WTC11 (cell line): ENCODE measurements around the gene SIX2. TPM values are rescaled to one million over a fixed set of nuclear protein-coding genes. Genes with fewer than 3 reads are reported as not detected.

Experiments used
- ATAC-seq: fragments of 200-7000 bp; cut with Tn5 transposase; 2 replicates; pipeline ENCODE4 v1.10.0; 2021; ENCODE audit warnings: mild to moderate bottlenecking, moderate library complexity
- CTCF ChIA-PET: fragments of 300-600 bp; sonication (Branson Sonifier 250); formaldehyde crosslinking; loops from one replicate; lab custom pipeline; 2021; ENCODE audit warnings: antibody characterized with exemption; lab: Charles Lee
- POLR2A ChIA-PET: fragments of 350-600 bp; sonication (Branson Sonifier 250); formaldehyde crosslinking; loops from one replicate; lab custom pipeline; 2021; ENCODE audit warnings: antibody characterized with exemption; lab: Charles Lee
- DNase-seq: peaks from one replicate; pipeline ENCODE4 v3.0.0; 2021; ENCODE audit warnings: low spot score
- H3K27ac Mint-ChIP-seq: 2 replicates; pipeline ENCODE4 v1.8.0; 2021; ENCODE audit warnings: mixed read lengths
- H3K27me3 Mint-ChIP-seq: 2 replicates; pipeline ENCODE4 v1.8.0; 2021; ENCODE audit warnings: low read depth, mild to moderate bottlenecking, moderate library complexity, mixed read lengths
- H3K36me3 Mint-ChIP-seq: 2 replicates; pipeline ENCODE4 v1.8.0; 2021; ENCODE audit warnings: mixed read lengths
- H3K4me1 Mint-ChIP-seq: 2 replicates; pipeline ENCODE4 v1.8.0; 2022; ENCODE audit warnings: mixed read lengths
- H3K4me3 Mint-ChIP-seq: 2 replicates; pipeline ENCODE4 v1.8.0; 2021; ENCODE audit warnings: mild to moderate bottlenecking, moderate library complexity, mixed read lengths
- H3K9me3 Mint-ChIP-seq: 2 replicates; pipeline ENCODE4 v1.8.0; 2021; ENCODE audit warnings: mixed read lengths
- ATF1 ChIP-seq: sonication (generic); formaldehyde crosslinking; IDR thresholded peaks from 2 replicates; pipeline ENCODE4 v1.8.1; 2023; ENCODE audit warnings: mild to moderate bottlenecking, moderate library complexity, missing genetic modification reagents
- ATF2 ChIP-seq: sonication (generic); formaldehyde crosslinking; IDR thresholded peaks from 2 replicates; pipeline ENCODE4 v1.8.1; 2022; ENCODE audit warnings: low read depth, missing genetic modification reagents, borderline replicate concordance
- CREB1 ChIP-seq: sonication (generic); formaldehyde crosslinking; IDR thresholded peaks from 2 replicates; pipeline ENCODE4 v1.8.0; 2023; ENCODE audit warnings: mild to moderate bottlenecking, missing genetic modification reagents
- E2F1 ChIP-seq: sonication (generic); formaldehyde crosslinking; IDR thresholded peaks from 2 replicates; pipeline ENCODE4 v1.8.0; 2022; ENCODE audit warnings: mild to moderate bottlenecking, missing genetic modification reagents
- FOXJ3 ChIP-seq: sonication (generic); formaldehyde crosslinking; IDR thresholded peaks from 2 replicates; pipeline ENCODE4 v1.9.0; 2021; ENCODE audit warnings: missing genetic modification reagents, mild to moderate bottlenecking, borderline replicate concordance
- FOXP4 ChIP-seq: sonication (generic); formaldehyde crosslinking; IDR thresholded peaks from 2 replicates; pipeline ENCODE4 v1.8.0; 2022; ENCODE audit warnings: mild to moderate bottlenecking, missing genetic modification reagents
- HMGA2 ChIP-seq: fragments of 250-450 bp; sonication (Bioruptor Pico); IDR thresholded peaks from 2 replicates; pipeline ENCODE4 v1.4.0; 2021; ENCODE audit warnings: mild to moderate bottlenecking, moderate library complexity
- JAZF1 ChIP-seq: fragments of 250-450 bp; sonication (Bioruptor Pico); IDR thresholded peaks from 2 replicates; pipeline ENCODE4 v1.9.0; 2021; ENCODE audit warnings: moderate library complexity, mild to moderate bottlenecking, inconsistent platforms
- NR2C2 ChIP-seq: sonication (generic); formaldehyde crosslinking; IDR thresholded peaks from 2 replicates; pipeline ENCODE4 v1.8.0; 2022; ENCODE audit warnings: mild to moderate bottlenecking, missing genetic modification reagents
- NR3C1 ChIP-seq: sonication (generic); formaldehyde crosslinking; conservative IDR thresholded peaks from 2 replicates; pipeline ENCODE4 v1.8.1; 2023; ENCODE audit warnings: low read depth, mild to moderate bottlenecking, missing genetic modification reagents
- OVOL2 ChIP-seq: fragments of 250-450 bp; sonication (Bioruptor Pico); IDR thresholded peaks from 2 replicates; pipeline ENCODE4 v1.9.0; 2021; ENCODE audit warnings: mild to moderate bottlenecking, borderline replicate concordance
- PRDM15 ChIP-seq: sonication (generic); formaldehyde crosslinking; IDR thresholded peaks from 2 replicates; pipeline ENCODE4 v1.8.0; 2022; ENCODE audit warnings: missing genetic modification reagents
- PRRX2 ChIP-seq: fragments of 250-450 bp; sonication (Bioruptor Pico); IDR thresholded peaks from 2 replicates; pipeline ENCODE4 v1.8.0; 2021; ENCODE audit warnings: mild to moderate bottlenecking
- SMAD3 ChIP-seq: sonication (generic); formaldehyde crosslinking; IDR thresholded peaks from 2 replicates; pipeline ENCODE4 v1.8.0; 2022; ENCODE audit warnings: missing genetic modification reagents, mild to moderate bottlenecking, borderline replicate concordance
- TCF7 ChIP-seq: sonication (generic); formaldehyde crosslinking; IDR thresholded peaks from 2 replicates; pipeline ENCODE4 v1.8.0; 2022; ENCODE audit warnings: mild to moderate bottlenecking, low read depth, missing genetic modification reagents, moderate library complexity
- USF2 ChIP-seq: sonication (generic); formaldehyde crosslinking; IDR thresholded peaks from 2 replicates; pipeline ENCODE4 v1.8.1; 2023; ENCODE audit warnings: mild to moderate bottlenecking, missing genetic modification reagents, moderate library complexity
- ZBTB43 ChIP-seq: sonication (generic); formaldehyde crosslinking; IDR thresholded peaks from 2 replicates; pipeline ENCODE4 v1.8.1; 2023; ENCODE audit warnings: mild to moderate bottlenecking, missing genetic modification reagents
- ZNF219 ChIP-seq: sonication (generic); formaldehyde crosslinking; IDR thresholded peaks from 2 replicates; pipeline ENCODE4 v1.8.0; 2023; ENCODE audit warnings: missing genetic modification reagents, mild to moderate bottlenecking, borderline replicate concordance
- ZNF416 ChIP-seq: fragments of 250-450 bp; sonication (Bioruptor Pico); IDR thresholded peaks from 2 replicates; pipeline ENCODE4 v1.9.0; 2021; ENCODE audit warnings: mild to moderate bottlenecking, inconsistent platforms
- ZNF425 ChIP-seq: fragments of 250-450 bp; sonication (Bioruptor Pico); conservative IDR thresholded peaks from 2 replicates; pipeline ENCODE4 v1.9.0; 2021; ENCODE audit warnings: mild to moderate bottlenecking
- ZNF671 ChIP-seq: fragments of 250-450 bp; sonication (Bioruptor Pico); IDR thresholded peaks from 2 replicates; pipeline ENCODE4 v1.8.0; 2021; ENCODE audit warnings: mild to moderate bottlenecking
- total RNA-seq: library from RNA; stranded (reverse); gene quantifications from 3 replicates; pipeline ENCODE4 v1.2.3, GENCODE V29; 2021

The SIX2 gene
- total RNA-seq, 1 experiment from 2014 or later, result 1.7 TPM

GRCh38 chr2:45003579-45004551 is 5.4 kb downstream of the SIX2 start:
- H3K36me3 Mint-ChIP-seq, result 0 out of 2 replicates have a peak, but pooled peaks cover 2% of the 10 kb centered on the region
- H3K9me3 Mint-ChIP-seq, result no peaks in the 10 kb centered on the region
- no peak overlapping the region for H3K27ac Mint-ChIP-seq
- peak overlapping the region; percentile 73 for H3K4me3 Mint-ChIP-seq
- H3K27me3 Mint-ChIP-seq, result peaks cover 100% of the 10 kb centered on the region
- POLR2A ChIA-PET, result no interaction called here
- ATAC-seq (no peak), DNase-seq (no peak)
- H3K4me1 Mint-ChIP-seq, result peaks cover 52% of the 10 kb centered on the region
- CTCF ChIA-PET, result interaction anchor here (0.6 to 9.1 kb wide), 8 partner anchors 8 to 187 kb away, joined by 3 to 113 read pairs (median 4); partner anchors contain the start of gene SIX2
- TF ChIP-seq SMAD3 (no peak), PRDM15 (CRISPR knock-in tag) (no peak), JAZF1 (CRISPR knock-in tag) (no peak), ZBTB43 (CRISPR knock-in tag) (no peak), USF2 (no peak), ATF2 (CRISPR knock-in tag) (no peak), OVOL2 (no peak), ZNF416 (CRISPR knock-in tag) (no peak), TCF7 (CRISPR knock-in tag) (no peak)

GRCh38 chr2:45002686-45003085 is 6.6 kb downstream of the SIX2 start:
- peaks cover 43% of the 10 kb centered on the region for H3K4me1 Mint-ChIP-seq
- ChIA-PET POLR2A (interaction anchor here (0.5 kb wide), 1 partner anchor 20 kb away, joined by 3 read pairs; no protein-coding TSS in a partner anchor), CTCF (interaction anchor here (1.0 to 9.1 kb wide), 9 partner anchors 9 to 69 kb away, joined by 3 to 113 read pairs (median 9); partner anchors contain the start of gene SIX2)
- ATAC-seq (no peak), DNase-seq (no peak)
- no peak overlapping the region for H3K27ac Mint-ChIP-seq
- peak overlapping the region; percentile 9; the same call in 1 of the 2 replicates for H3K4me3 Mint-ChIP-seq
- no peaks in the 10 kb centered on the region for H3K36me3 Mint-ChIP-seq
- no peaks in the 10 kb centered on the region for H3K9me3 Mint-ChIP-seq
- H3K27me3 Mint-ChIP-seq, result peaks cover 100% of the 10 kb centered on the region
- TF ChIP-seq E2F1 (CRISPR knock-in tag) (no peak), FOXJ3 (CRISPR knock-in tag) (no peak), NR2C2 (CRISPR knock-in tag) (no peak), CREB1 (CRISPR knock-in tag) (no peak), ZNF416 (CRISPR knock-in tag) (no peak), ZNF219 (no peak), NR3C1 (CRISPR knock-in tag) (no peak), HMGA2 (CRISPR knock-in tag) (no peak), ZNF425 (CRISPR knock-in tag) (no peak), ZNF671 (CRISPR knock-in tag) (no peak), ATF1 (CRISPR knock-in tag) (no peak), PRRX2 (CRISPR knock-in tag) (no peak), FOXP4 (no peak)
